GM13976 (cell line): ENCODE data around the gene MSI2.
A peak's percentile ranks its signal among the peaks of the same experiment; 100 is the strongest.

Source experiments
- DNase-seq: peaks from one replicate; pipeline ENCODE4 v3.0.0; 2012; ENCODE audit warnings: low spot score
- CTCF ChIP-seq: IDR thresholded peaks from 2 replicates; pipeline ENCODE4 v1.5.1; 2012; ENCODE audit warnings: borderline replicate concordance, mild to moderate bottlenecking; ENCODE audit not compliant: insufficient read depth; ENCODE audit errors: extremely low read depth, missing control alignments, control extremely low read depth
- in situ Hi-C: fragments of 300-500 bp; cut with MboI; formaldehyde crosslinking; loops from one replicate; pipeline ENCODE4 v1.12.0; 2022; ENCODE audit warnings: low sequenced_read_pairs, mixed read lengths, inconsistent platforms; ENCODE audit not compliant: unreplicated experiment

The MSI2 gene

GRCh38 chr17:57485916-57486881 is 229.9 kb downstream of the MSI2 start:
- peak; percentile 45 for DNase-seq
- in situ Hi-C loops, result no loop called here
- no peak for TF ChIP-seq CTCF

GRCh38 chr17:57486882-57487301 is 230.6 kb downstream of the MSI2 start:
- in situ Hi-C loops, result no loop called here
- no peak for DNase-seq

DNA sequence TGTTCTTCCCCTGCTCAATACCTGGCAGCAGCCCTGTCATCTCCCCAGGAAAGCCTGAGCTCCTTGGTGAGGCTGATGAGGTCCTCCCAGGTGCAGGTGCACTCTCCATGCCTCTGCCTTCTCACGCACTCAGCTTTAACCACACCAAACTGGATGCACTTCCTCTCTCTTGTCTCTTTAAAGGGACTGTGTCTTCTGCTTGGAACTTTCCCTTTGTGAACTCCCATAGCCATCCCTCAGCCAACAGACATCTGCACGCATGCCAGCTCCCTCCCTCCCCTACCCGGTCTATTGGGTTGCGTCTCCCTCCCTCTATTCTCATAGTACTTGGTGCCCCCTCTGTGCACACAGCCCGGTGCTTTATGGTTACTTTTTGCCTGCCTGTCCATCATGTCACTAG is 231.2 kb downstream of the MSI2 start:
- TF ChIP-seq CTCF, result no peak
- DNase-seq, result no peak
- in situ Hi-C loops, result no loop called here

More at GRCh38 chr17:57486882-57487301, 230.6 kb downstream of the MSI2 start:
- TF ChIP-seq CTCF, result no peak

- DNase-seq, result no peak
- no peak for TF ChIP-seq CTCF
- in situ Hi-C loops, result no loop called here
Measured at GRCh38 chr17:57488856-57489255, 232.5 kb downstream of the MSI2 start.

- in situ Hi-C loops, result no loop called here
Measured at GRCh38 chr17:57489321-57489720, 233.0 kb downstream of the MSI2 start.

GRCh38 chr17:57490111-57490845 is 234.0 kb downstream of the MSI2 start:
- TF ChIP-seq CTCF, result no peak
- in situ Hi-C loops, result no loop called here
- DNase-seq, result no peak

More at GRCh38 chr17:57489321-57489720, 233.0 kb downstream of the MSI2 start:
- no peak for TF ChIP-seq CTCF
- no peak for DNase-seq
